Activated CD4-positive, alpha-beta T cell treated with anti-CD3 and anti-CD28 coated beads, Interleukin-2, amount 50 U/mL, for 24 hours (primary cell): ENCODE results near the gene CCDC197.

ENCODE experiments used
- DNase-seq, 2 donors: peaks; one replicate each; pipeline ENCODE4 v3.0.0-alpha.2; 2020; ENCODE audit warnings: low read depth in 1 of 2, low spot score in 1 of 2

The CCDC197 gene

DNA sequence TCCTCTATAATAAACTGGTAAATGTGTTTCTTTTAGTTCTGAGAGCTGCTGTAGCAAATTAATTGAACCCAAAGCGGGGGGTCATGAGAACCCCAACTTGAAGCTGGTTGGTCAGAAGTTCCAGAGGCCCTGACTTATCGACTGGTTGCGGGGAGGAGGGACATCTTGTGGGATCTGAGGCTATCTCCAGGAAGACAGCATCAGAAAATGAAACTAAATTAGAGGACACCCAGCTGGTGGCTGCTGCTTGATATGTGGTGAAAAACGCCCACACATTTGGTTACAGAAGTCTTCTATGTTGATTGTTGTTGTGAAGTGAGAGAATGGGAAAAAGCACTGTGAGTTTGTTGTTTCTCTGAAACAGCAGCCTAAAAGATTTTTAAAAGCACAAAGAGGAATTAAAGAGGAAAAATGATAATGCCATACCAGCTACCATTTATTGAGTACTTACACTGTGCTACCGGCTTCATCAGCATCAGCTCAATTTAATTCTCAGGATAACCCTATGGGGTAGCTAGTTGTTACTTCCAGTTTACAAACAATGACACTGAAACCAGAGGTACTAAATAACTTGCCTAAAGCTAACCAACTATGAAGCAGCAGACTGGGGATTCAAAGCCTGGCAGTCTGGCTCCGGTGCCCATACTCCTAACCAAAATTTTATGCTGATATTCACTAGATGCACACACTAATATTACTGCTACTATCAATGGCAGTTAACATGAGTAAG, 59.6 kb downstream of the CCDC197 start:
- DNase-seq: no peak

DNA sequence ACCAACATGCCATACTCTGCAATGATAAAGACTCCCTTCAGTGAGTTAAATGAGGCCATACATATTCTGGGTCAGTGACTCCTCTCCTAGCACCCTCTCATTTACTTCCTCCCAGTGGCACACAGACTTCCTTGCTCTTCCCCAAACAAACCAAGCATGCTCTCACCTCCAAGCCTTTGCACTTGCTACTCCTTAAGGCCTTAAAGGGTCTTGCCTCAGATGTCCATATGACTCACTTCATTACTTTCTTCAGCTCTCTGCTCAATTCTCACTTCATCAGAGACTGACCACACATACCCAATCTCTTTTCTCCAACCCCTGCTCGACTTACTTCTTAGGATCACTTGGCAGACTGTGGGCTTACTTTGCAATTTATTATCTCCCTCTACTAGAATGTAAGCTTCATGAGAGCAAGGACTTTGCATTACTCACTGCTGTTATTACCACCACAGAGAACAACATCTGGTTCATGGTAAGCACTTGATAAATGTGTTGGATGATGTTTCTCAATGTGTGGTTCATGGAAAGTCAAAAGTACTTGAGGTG, 61.1 kb downstream of the CCDC197 start:
- DNase-seq: no peak
